Endothelial cell of umbilical vein (primary cell): ENCODE measurements around the gene SLC9A3. TPM values are rescaled to one million over a fixed set of nuclear protein-coding genes. Genes with fewer than 3 reads are reported as not detected.

Experiments
- BruUV-seq: library from RNA; stranded (reverse); fragments of 400-500 nt; replicated peaks from 2 replicates; lab custom pipeline; 2021; lab: Mats Ljungman, UMichigan
- CTCF ChIA-PET: fragments of 300-600, 350-600 bp; sonication (Branson Sonifier 250); formaldehyde crosslinking; loops from one replicate; lab custom pipeline; 2021; ENCODE audit warnings: antibody characterized with exemption, inconsistent platforms; lab: Charles Lee
- POLR2A ChIA-PET: fragments of 300-600, 350-600 bp; sonication (Branson Sonifier 250); formaldehyde crosslinking; loops from one replicate; lab custom pipeline; 2021; ENCODE audit warnings: antibody characterized with exemption, inconsistent platforms; lab: Charles Lee
- DNase-seq: peaks from one replicate; pipeline ENCODE4 v3.0.0-alpha.2; 2011; ENCODE audit warnings: low read depth, low spot score
- FAIRE-seq: peaks from 2 replicates; lab custom pipeline; 2011; peaks lifted over from hg19 to GRCh38; lab: Jason Lieb, UNC
- H2AFZ ChIP-seq: 2 replicates; pipeline ENCODE4 v1.6.0; 2012; ENCODE audit warnings: low read depth, low read length, control low read depth, inconsistent platforms
- H3K27ac ChIP-seq: 2 replicates; pipeline ENCODE4 v1.5.1; 2011; ENCODE audit warnings: low read depth, mild to moderate bottlenecking, control low read depth, low read length, moderate library complexity; ENCODE audit not compliant: insufficient read depth
- H3K27me3 ChIP-seq, 2 experiments: 2 replicates each; pipeline versions ENCODE4 v1.6.0 to v1.6.1; 2011; ENCODE audit warnings: low read length in 2 of 2, mixed read lengths in 1 of 2; ENCODE audit not compliant: control insufficient read depth in 2 of 2, insufficient read depth in 2 of 2
- H3K36me3 ChIP-seq, 2 experiments: 2 replicates in 1 of 2; 3 replicates in 1 of 2; pipeline ENCODE4 v1.5.1; 2011; ENCODE audit warnings: low read length in 2 of 2, mild to moderate bottlenecking in 1 of 2, moderate library complexity in 1 of 2; ENCODE audit not compliant: control insufficient read depth in 2 of 2, insufficient read depth in 2 of 2; ENCODE audit errors: extremely low read depth in 1 of 2
- H3K4me1 ChIP-seq: 3 replicates; pipeline ENCODE4 v1.5.1; 2011; ENCODE audit warnings: mild to moderate bottlenecking, low read length; ENCODE audit not compliant: control insufficient read depth, insufficient read depth; ENCODE audit errors: extremely low read depth
- H3K4me2 ChIP-seq: 2 replicates; pipeline ENCODE4 v1.6.1; 2011; ENCODE audit warnings: low read length, control low read depth, mixed read lengths; ENCODE audit not compliant: insufficient read depth
- H3K4me3 ChIP-seq, 3 experiments: fragments of 200-600 bp in 1 of 3; sonication (generic), shearing (Covaris generic) in 1 of 3; replicated peaks in 1 of 3; 2 replicates each; pipeline ENCODE4 v1.5.1; 2011 to 2016; ENCODE audit warnings: control low read depth in 3 of 3, low read length in 3 of 3, mild to moderate bottlenecking in 2 of 3, inconsistent platforms in 1 of 3, low read depth in 1 of 3, moderate library complexity in 1 of 3; ENCODE audit not compliant: insufficient read depth in 1 of 3
- H3K79me2 ChIP-seq: 2 replicates; pipeline ENCODE4 v1.6.0; 2012; ENCODE audit warnings: low read length, inconsistent platforms; ENCODE audit not compliant: control insufficient read depth, insufficient read depth
- H3K9ac ChIP-seq: replicated peaks from 2 replicates; pipeline ENCODE3; 2011; ENCODE audit warnings: low read length, control low read depth; ENCODE audit not compliant: insufficient read depth; ENCODE audit errors: extremely low read depth
- H3K9me1 ChIP-seq: replicated peaks from 3 replicates; pipeline ENCODE4 v1.6.0; 2011; ENCODE audit warnings: mild to moderate bottlenecking, low read length; ENCODE audit not compliant: control insufficient read depth, insufficient read depth; ENCODE audit errors: extremely low read depth
- H3K9me3 ChIP-seq: replicated peaks from 2 replicates; pipeline ENCODE4 v1.5.1; 2012; ENCODE audit warnings: low read length, inconsistent platforms; ENCODE audit not compliant: control insufficient read depth, insufficient read depth
- H4K20me1 ChIP-seq: replicated peaks from 2 replicates; pipeline ENCODE3; 2011; ENCODE audit warnings: mild to moderate bottlenecking, low read length; ENCODE audit not compliant: control insufficient read depth, insufficient read depth; ENCODE audit errors: extremely low read depth
- EZH2 ChIP-seq: IDR thresholded peaks from 2 replicates; pipeline ENCODE4 v1.6.1; 2012; ENCODE audit warnings: borderline replicate concordance, low read depth, mild to moderate bottlenecking, moderate library complexity, low read length, inconsistent platforms; ENCODE audit not compliant: severe bottlenecking
- FOS ChIP-seq: IDR thresholded peaks from 2 replicates; pipeline ENCODE4 v1.6.1; 2011; ENCODE audit warnings: mild to moderate bottlenecking, low read length, moderate library complexity, borderline replicate concordance; ENCODE audit not compliant: insufficient read depth
- GATA2 ChIP-seq: IDR thresholded peaks from 2 replicates; pipeline ENCODE4 v1.7.0; 2011; ENCODE audit warnings: low read depth, mild to moderate bottlenecking, moderate library complexity, mixed read lengths, low read length; ENCODE audit not compliant: insufficient read length, insufficient read depth
- JUN ChIP-seq: IDR thresholded peaks from 2 replicates; pipeline ENCODE4 v1.6.1; 2011; ENCODE audit warnings: borderline replicate concordance, low read depth; ENCODE audit not compliant: insufficient read length, insufficient read depth
- dilution Hi-C: fragments of 300-500 bp; cut with MboI; formaldehyde crosslinking; loops from one replicate; pipeline ENCODE4 v1.15.0; 2019; ENCODE audit warnings: low sequenced_read_pairs; ENCODE audit not compliant: extremely low pct_ligation_motif_present
- intact Hi-C: fragments of 100-400 bp; cut with micrococcal nuclease; formaldehyde crosslinking; loops from one replicate; pipeline ENCODE4 v1.10.0; 2022
- polyA plus RNA-seq, 4 experiments: library from polyadenylated mRNA; depleted of rRNA in 3 of 4; stranded (reverse) in 3 of 4; unstranded in 1 of 4; fragments of >200 nt; gene quantifications; 2 replicates each; pipeline versions ENCODE4 v1.2.1 to v1.2.3, GENCODE V29; 2011 to 2012; ENCODE audit warnings: missing spikeins in 1 of 4
- total RNA-seq: library from RNA; stranded (reverse); gene quantifications from 2 replicates; pipeline ENCODE4 v1.2.3, GENCODE V29; 2021

SLC9A3 gene
- total and polyA plus RNA-seq, 2 donors (not counting 3 experiments of a cell fraction or from before 2014, with no cell fraction given), result 0.79 to 0.82 TPM

- dilution Hi-C loops, result no loop called here
- H2AFZ ChIP-seq, result no peak overlapping the region
- H3K79me2 ChIP-seq, result no peaks in the 10 kb centered on the region
- no peak for TF ChIP-seq GATA2
- no peak for TF ChIP-seq JUN
- peak; percentile 3 for TF ChIP-seq EZH2
- FAIRE-seq (no peak), DNase-seq (no peak)
- no peak overlapping the region for H3K4me3 ChIP-seq
- BruUV-seq, result no TSS peak
- CTCF ChIA-PET, result no interaction called here
- no peak overlapping the region for H3K9ac ChIP-seq
- intact Hi-C loops, result no loop called here
- H3K27ac ChIP-seq, result no peak overlapping the region
- H3K9me3 ChIP-seq, result no peaks in the 10 kb centered on the region
- POLR2A ChIA-PET, result no interaction called here
- no peak overlapping the region for H3K4me2 ChIP-seq
- H3K9me1 ChIP-seq, result no peaks in the 10 kb centered on the region
- H3K36me3 ChIP-seq, result no peaks in the 10 kb centered on the region
- no peaks in the 10 kb centered on the region for H3K4me1 ChIP-seq
- no peaks in the 10 kb centered on the region for H4K20me1 ChIP-seq
- H3K27me3 ChIP-seq, result peaks cover 42 to 53% of the 10 kb centered on the region in 2 experiments
Observed at GRCh38 chr5:528629-529511, 4.6 kb upstream of the SLC9A3 start.

GRCh38 chr5:527646-528628, 3.7 kb upstream of the SLC9A3 start:
- Histone ChIP-seq H3K79me2 (no peaks in the 10 kb centered on the region), H3K27me3 (peaks cover 51 to 62% of the 10 kb centered on the region in 2 experiments), H3K9me3 (no peaks in the 10 kb centered on the region), H3K4me2 (no peak overlapping the region), H2AFZ (no peak overlapping the region), H3K9ac (no peak overlapping the region), H3K4me1 (no peaks in the 10 kb centered on the region), H3K36me3 (no peaks in the 10 kb centered on the region), H3K9me1 (no peaks in the 10 kb centered on the region), H3K4me3 (no peak overlapping the region), H3K27ac (no peak overlapping the region), H4K20me1 (no peaks in the 10 kb centered on the region)
- DNase-seq (no peak), FAIRE-seq (no peak)
- intact Hi-C loops (no loop called here), dilution Hi-C loops (no loop called here)
- ChIA-PET CTCF (no interaction called here), POLR2A (no interaction called here)
- TF ChIP-seq FOS (no peak), EZH2 (peak; percentile 51)
- no TSS peak for BruUV-seq
